HG03280 (cell line): ENCODE data around the gene OLIG1.

Experiments
- ATAC-seq: cut with Tn5 transposase; IDR thresholded peaks from one replicate; pipeline ENCODE4 v1.9.1; 2021; ENCODE audit warnings: mild to moderate bottlenecking, moderate library complexity; ENCODE audit not compliant: unreplicated experiment

Gene OLIG1

GRCh38 chr21:33089395-33090119, 19.6 kb downstream of the OLIG1 start:
- ATAC-seq = no peak

GRCh38 chr21:33096426-33096825, 26.5 kb downstream of the OLIG1 start:
- no peak for ATAC-seq

- no peak for ATAC-seq
These were observed 29.2 kb downstream of the OLIG1 start for GRCh38 chr21:33099131-33099530.

- ATAC-seq = no peak
These were observed 31.5 kb downstream of the OLIG1 start for GRCh38 chr21:33101300-33101911.

GRCh38 chr21:33105088-33105487, 35.1 kb downstream of the OLIG1 start:
- ATAC-seq = no peak

- ATAC-seq = no peak
These were observed 38.3 kb downstream of the OLIG1 start for GRCh38 chr21:33108228-33108627.

GRCh38 chr21:33109574-33110339, 39.8 kb downstream of the OLIG1 start:
- ATAC-seq = no peak

GRCh38 chr21:33110340-33110715, 40.4 kb downstream of the OLIG1 start:
- ATAC-seq = no peak

- ATAC-seq = no peak
These were observed 41.6 kb downstream of the OLIG1 start for GRCh38 chr21:33111577-33111976.

GRCh38 chr21:33112151-33112550, 42.2 kb downstream of the OLIG1 start:
- ATAC-seq = no peak

- ATAC-seq = no peak
These were observed 42.7 kb downstream of the OLIG1 start for GRCh38 chr21:33112681-33113080.

GRCh38 chr21:33113131-33113530, 43.2 kb downstream of the OLIG1 start:
- no peak for ATAC-seq

- no peak for ATAC-seq
These were observed 44.3 kb downstream of the OLIG1 start for GRCh38 chr21:33114276-33114675.

GRCh38 chr21:33115631-33116510, 45.9 kb downstream of the OLIG1 start:
- no peak for ATAC-seq

GRCh38 chr21:33116676-33117075, 46.7 kb downstream of the OLIG1 start:
- no peak for ATAC-seq

- no peak for ATAC-seq
These were observed 47.4 kb downstream of the OLIG1 start for GRCh38 chr21:33117101-33117888.
